HG03439 (cell line): ENCODE measurements around the gene CYP3A7.
"Not testable (repeated sequence)": the region's sequence is repeated elsewhere in the genome, so short reads cannot be mapped to it uniquely, and the experiment has no call there.

Experiments
- ATAC-seq: cut with Tn5 transposase; IDR thresholded peaks from one replicate; pipeline ENCODE4 v1.9.1; 2021; ENCODE audit warnings: mild to moderate bottlenecking, moderate library complexity; ENCODE audit not compliant: unreplicated experiment

Gene CYP3A7

GRCh38 chr7:99742737-99743394 is 7.9 kb upstream of the CYP3A7 start:
- no peak for ATAC-seq

DNA sequence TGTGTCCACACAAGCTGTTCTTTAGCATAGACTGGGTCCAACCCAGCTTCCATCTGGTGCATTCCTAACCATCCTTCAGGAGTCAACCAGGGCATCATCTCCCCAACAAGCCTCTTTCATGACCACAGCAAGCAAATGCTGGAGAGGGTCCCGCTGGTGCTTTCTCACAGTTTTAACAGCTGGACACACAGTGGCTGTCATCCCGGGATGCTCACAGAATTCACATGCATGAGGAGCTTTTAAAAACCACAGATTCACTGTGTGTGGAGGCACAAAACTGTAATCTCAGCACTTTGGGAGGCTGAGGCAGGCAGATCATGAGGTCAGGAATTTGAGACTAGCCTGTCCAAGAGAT is 6.4 kb upstream of the CYP3A7 start:
- ATAC-seq, result no peak

DNA sequence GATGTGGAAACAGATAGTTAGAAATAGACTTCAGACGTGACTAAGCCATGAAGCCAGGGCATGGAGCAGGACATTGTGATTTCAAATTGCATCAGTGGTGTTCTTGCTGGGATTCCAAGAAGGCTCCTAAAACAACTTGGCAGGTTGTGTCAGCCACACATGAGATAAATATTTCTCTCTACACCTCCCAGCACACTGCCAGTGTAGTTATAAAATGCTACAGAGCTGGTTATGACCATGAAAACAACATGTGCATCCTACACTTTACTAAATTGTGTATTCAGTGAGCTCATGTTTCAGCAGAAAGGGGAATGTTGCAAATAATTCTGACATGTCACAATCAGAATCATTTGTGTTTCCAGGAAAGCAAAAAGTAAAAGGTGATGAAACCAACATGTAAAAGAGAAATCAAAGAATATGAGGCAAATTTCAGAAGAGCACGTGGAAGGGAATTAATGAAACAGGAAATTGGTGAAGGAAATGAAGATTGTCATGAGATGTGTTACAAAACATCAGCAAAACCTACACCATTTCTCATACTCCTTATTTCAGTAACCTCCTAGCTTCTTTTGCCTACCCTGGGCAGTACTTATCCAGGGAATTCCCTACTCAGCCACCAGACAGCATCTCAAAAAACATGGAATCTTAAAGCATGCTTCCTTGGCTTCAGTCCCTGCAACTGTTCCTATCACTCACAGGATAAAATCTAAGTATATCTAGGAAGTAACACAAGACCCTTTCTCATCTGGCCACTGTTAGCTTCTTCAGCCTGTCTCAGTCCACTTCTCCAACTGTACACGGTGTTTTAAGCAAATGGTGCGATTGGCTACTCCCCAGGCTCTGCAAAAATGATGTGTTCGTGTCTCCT is 5.8 kb upstream of the CYP3A7 start:
- ATAC-seq, result no peak

DNA sequence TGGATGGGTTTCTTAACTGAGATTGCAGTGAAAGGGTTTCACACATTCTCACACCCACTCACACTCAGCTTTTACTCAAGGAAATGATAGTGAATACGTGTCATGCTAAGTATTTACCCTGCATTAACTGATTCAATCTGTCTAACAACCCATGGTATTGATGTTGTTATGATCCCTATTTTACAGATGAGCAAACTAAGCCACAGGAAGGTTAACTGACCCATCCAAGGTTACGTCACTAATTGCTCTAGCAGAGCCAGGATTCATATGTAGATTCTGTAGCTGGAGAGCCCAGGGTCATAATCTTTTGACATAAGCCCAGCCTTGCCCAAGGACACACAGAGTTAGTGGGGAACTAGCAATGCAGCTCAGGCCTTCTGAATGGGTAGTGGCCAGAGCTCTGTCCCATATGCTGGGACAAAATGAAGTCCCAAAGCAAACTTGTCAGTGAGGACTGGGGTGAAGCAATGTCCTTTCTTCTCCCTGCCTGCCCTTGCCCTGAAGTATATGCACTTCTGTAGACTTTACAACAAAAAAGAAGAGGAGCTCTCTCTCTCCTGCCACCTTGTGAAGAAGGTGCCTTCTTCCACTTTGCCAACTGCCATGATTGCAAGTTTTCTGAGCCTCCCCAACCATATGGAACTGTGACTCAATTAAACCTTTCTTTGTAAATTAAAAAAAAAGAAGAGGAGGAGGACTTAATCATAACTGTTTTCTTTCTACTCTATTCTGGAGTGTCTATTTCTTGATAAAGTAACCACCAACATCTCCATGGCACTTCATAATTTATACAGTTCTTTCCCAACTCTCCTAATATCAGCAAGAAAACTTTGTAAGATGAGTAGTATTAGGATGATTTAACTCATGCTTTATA is 4.9 kb upstream of the CYP3A7 start:
- no peak for ATAC-seq

- ATAC-seq, result no peak
Observed at GRCh38 chr7:99737726-99738125, 2.7 kb upstream of the CYP3A7 start.

DNA sequence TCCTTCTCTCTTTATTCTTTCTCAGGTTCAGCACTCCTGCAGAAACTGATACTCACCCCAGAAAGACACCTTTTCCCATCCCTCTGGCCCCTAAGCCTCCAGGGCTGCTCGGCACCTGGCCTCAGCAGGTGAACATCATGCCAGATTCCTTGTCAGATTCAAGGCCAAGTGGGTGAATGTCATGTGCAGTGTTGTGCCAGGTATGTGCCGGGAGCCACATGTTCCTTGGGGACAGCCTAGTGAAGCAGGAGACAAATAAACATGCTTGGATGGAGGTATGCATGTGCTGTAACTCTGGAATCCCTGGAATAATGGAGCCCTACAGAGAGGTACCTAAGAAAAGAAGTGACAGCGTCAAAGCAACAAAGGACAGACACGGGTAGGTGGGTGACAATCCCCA is 1.7 kb upstream of the CYP3A7 start:
- ATAC-seq, result not testable (repeated sequence)

GRCh38 chr7:99733448-99733847 is 1.5 kb downstream of the CYP3A7 start:
- ATAC-seq, result no peak

GRCh38 chr7:99733003-99733402 is 2.0 kb downstream of the CYP3A7 start:
- ATAC-seq, result no peak

GRCh38 chr7:99731638-99732374 is 3.2 kb downstream of the CYP3A7 start:
- no peak for ATAC-seq

DNA sequence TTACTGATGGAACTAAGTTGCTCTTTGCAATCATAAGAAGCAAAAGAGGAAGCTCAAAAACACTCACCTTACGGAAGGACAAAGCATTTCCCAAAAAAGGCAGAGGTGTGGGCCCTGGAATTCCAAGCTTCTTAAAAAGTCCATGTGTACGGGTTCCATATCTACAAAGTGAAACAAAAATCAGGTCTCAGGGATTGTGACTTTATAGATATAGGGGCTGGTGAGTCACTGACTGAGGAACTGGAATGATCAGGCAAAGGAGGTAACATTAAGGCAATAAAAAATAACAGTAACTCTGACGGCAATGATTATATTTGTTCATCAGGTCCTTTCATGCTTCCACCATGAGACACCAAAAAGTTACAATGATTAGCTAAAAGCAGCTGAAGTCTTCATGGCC is 4.0 kb downstream of the CYP3A7 start:
- no peak for ATAC-seq

- no peak for ATAC-seq
Observed at GRCh38 chr7:99730238-99730810, 4.7 kb downstream of the CYP3A7 start.

- no peak for ATAC-seq
Observed at GRCh38 chr7:99729486-99730237, 5.3 kb downstream of the CYP3A7 start.

DNA sequence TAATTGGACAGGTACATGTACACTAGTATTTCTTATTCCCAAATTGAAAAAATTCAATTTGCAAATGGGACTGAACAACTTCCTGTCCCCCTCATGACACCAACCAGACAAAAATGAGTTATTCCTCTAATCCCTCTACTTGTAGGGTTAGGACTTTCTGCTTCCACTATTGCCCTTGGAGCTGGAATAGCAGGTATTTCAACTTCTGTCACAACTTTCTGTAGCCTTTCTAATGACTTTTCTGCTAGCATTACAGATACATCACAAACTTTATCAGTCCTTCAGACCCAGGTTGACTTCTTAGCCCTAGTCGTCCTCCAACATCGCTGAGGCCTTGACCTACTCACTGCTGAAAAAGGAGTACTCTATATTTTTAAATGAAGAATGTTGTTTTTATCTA is 6.4 kb downstream of the CYP3A7 start:
- ATAC-seq, result no peak

GRCh38 chr7:99723201-99723600 is 11.8 kb downstream of the CYP3A7 start:
- not testable (repeated sequence) for ATAC-seq

- no peak for ATAC-seq
Observed at GRCh38 chr7:99720800-99721595, 14.0 kb downstream of the CYP3A7 start.

- no peak for ATAC-seq
Observed at GRCh38 chr7:99719996-99720769, 14.8 kb downstream of the CYP3A7 start.

DNA sequence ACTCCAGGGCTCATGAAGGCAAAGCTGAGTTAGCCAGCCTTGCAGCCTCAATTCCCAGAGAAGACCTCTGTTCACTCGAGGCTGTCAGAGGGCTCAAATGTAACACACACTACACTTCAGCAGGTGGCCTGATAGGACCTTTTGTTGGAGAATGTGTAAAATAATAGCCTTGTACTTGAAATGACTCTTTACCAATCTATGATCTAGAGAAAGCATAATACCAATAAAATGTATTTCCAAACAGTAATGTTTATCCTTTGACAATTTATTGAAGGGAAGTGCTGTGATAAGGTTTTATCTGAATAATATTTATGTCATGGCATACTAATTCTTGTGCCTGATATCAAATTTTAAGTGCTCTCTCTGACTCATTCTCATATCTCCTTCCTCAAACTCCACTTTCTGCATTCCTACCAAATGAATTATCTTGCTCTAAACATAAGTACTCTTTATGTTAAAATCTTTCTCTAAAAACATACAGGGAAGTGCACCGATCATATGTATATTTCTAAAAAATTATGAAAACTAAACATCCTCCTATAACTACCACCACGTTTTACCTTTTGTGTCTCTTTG is 20.9 kb downstream of the CYP3A7 start:
- ATAC-seq, result no peak
